SK-N-SH (cell line): ENCODE results near the gene TMEM167A. TPM values are rescaled to one million over a fixed set of nuclear protein-coding genes. Genes with fewer than 3 reads are reported as not detected.

Experiments used
- CHD2 ChIP-seq: fragments of 150-350 bp; IDR thresholded peaks from 2 replicates; pipeline ENCODE4 v1.6.1; 2018; ENCODE audit warnings: low read length; ENCODE audit not compliant: partially characterized antibody
- EZH2phosphoT487 ChIP-seq: fragments of 200-600 bp; sonication (generic); IDR thresholded peaks from 2 replicates; pipeline ENCODE4 v1.6.1; 2017; ENCODE audit warnings: low read depth, mixed run types, mild to moderate bottlenecking, antibody characterized with exemption, moderate library complexity, borderline replicate concordance
- FOSL2 ChIP-seq: IDR thresholded peaks from 2 replicates; pipeline ENCODE4 v1.4.0; 2012; ENCODE audit warnings: low read depth, mild to moderate bottlenecking, moderate library complexity, borderline replicate concordance
- FOXJ3 ChIP-seq: sonication (generic); formaldehyde crosslinking; IDR thresholded peaks from 2 replicates; pipeline ENCODE4 v1.5.1; 2020; ENCODE audit warnings: mild to moderate bottlenecking, missing genetic modification reagents
- FOXM1 ChIP-seq: IDR thresholded peaks from 2 replicates; pipeline ENCODE4 v1.4.0; 2012; ENCODE audit warnings: low read depth, mild to moderate bottlenecking
- JUND ChIP-seq: IDR thresholded peaks from 2 replicates; pipeline ENCODE4 v1.4.0; 2012
- MXI1 ChIP-seq: IDR thresholded peaks from 2 replicates; pipeline ENCODE4 v1.6.1; 2012; ENCODE audit warnings: mild to moderate bottlenecking, low read depth, low read length, improper control_type of control experiment
- NFIC ChIP-seq: IDR thresholded peaks from 2 replicates; pipeline ENCODE4 v1.4.0; 2012; ENCODE audit warnings: borderline replicate concordance
- NRF1 ChIP-seq: IDR thresholded peaks from 2 replicates; pipeline ENCODE4 v1.6.1; 2012; ENCODE audit warnings: low read depth, mild to moderate bottlenecking, low read length
- RXRA ChIP-seq: IDR thresholded peaks from 2 replicates; pipeline ENCODE4 v1.4.0; 2012; ENCODE audit warnings: low read depth, mild to moderate bottlenecking, borderline replicate concordance
- TCF12 ChIP-seq: IDR thresholded peaks from 2 replicates; pipeline ENCODE4 v1.4.0; 2012
- TEAD4 ChIP-seq: IDR thresholded peaks from 2 replicates; pipeline ENCODE4 v1.4.0; 2012; ENCODE audit warnings: mild to moderate bottlenecking, borderline replicate concordance; ENCODE audit not compliant: insufficient read depth
- USF1 ChIP-seq: IDR thresholded peaks from 2 replicates; pipeline ENCODE4 v1.4.0; 2012; ENCODE audit warnings: low read depth, borderline replicate concordance
- USF2 ChIP-seq: fragments of 150-350 bp; IDR thresholded peaks from 2 replicates; pipeline ENCODE4 v1.6.1; 2017; ENCODE audit warnings: antibody characterized with exemption, low read length, low read depth, borderline replicate concordance
- polyA plus RNA-seq, 3 experiments: library from polyadenylated mRNA; depleted of rRNA; stranded (reverse); fragments of >200 nt; gene quantifications; 2 replicates each; pipeline ENCODE4 v1.2.3, GENCODE V29; 2012
- TF ChIP-seq, protein P1 (sequence below): IDR thresholded peaks from 2 replicates; pipeline ENCODE4; 2012
- TF ChIP-seq, protein P2 (sequence below): IDR thresholded peaks from 2 replicates; pipeline ENCODE4 v1.6.1; 2012; ENCODE audit warnings: mild to moderate bottlenecking, low read depth, low read length, moderate library complexity

The TMEM167A gene
- polyA plus RNA-seq, 1 of the 3 experiments (the other 2 are of a cell fraction): 23.7 TPM

DNA sequence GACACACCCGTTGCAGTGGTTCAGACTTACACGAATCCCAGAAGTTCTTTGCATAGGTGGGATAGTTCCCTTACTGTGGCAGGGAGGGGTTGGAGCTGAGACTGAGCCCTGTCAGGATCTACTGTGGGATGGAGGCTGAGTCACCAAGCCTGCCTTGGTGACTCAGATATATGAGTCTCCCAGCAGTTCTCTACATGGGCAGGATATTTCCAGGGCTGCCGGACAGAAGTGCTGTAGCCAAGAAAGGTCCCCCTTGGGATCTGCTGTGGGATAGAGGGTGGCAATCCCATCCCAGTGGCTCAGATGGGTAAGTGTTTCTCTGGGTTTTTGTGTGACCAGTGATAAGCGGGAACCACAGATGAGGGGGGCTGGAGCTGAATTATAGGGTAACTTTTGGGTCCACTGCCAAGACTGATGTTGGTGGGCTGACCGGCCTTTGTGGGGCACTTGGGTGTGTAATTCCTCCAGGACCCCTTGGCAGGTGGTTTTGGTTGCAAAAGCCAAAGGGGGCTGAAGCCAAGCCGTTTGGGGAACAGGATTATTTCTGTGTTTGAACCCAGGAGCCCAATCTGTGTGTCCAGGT is 18.9 kb upstream of the TMEM167A start (continued):
- TF ChIP-seq, protein P1, sequence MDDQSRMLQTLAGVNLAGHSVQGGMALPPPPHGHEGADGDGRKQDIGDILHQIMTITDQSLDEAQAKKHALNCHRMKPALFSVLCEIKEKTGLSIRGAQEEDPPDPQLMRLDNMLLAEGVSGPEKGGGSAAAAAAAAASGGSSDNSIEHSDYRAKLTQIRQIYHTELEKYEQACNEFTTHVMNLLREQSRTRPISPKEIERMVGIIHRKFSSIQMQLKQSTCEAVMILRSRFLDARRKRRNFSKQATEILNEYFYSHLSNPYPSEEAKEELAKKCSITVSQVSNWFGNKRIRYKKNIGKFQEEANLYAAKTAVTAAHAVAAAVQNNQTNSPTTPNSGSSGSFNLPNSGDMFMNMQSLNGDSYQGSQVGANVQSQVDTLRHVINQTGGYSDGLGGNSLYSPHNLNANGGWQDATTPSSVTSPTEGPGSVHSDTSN: peak; percentile 86
- TF ChIP-seq, protein P2, sequence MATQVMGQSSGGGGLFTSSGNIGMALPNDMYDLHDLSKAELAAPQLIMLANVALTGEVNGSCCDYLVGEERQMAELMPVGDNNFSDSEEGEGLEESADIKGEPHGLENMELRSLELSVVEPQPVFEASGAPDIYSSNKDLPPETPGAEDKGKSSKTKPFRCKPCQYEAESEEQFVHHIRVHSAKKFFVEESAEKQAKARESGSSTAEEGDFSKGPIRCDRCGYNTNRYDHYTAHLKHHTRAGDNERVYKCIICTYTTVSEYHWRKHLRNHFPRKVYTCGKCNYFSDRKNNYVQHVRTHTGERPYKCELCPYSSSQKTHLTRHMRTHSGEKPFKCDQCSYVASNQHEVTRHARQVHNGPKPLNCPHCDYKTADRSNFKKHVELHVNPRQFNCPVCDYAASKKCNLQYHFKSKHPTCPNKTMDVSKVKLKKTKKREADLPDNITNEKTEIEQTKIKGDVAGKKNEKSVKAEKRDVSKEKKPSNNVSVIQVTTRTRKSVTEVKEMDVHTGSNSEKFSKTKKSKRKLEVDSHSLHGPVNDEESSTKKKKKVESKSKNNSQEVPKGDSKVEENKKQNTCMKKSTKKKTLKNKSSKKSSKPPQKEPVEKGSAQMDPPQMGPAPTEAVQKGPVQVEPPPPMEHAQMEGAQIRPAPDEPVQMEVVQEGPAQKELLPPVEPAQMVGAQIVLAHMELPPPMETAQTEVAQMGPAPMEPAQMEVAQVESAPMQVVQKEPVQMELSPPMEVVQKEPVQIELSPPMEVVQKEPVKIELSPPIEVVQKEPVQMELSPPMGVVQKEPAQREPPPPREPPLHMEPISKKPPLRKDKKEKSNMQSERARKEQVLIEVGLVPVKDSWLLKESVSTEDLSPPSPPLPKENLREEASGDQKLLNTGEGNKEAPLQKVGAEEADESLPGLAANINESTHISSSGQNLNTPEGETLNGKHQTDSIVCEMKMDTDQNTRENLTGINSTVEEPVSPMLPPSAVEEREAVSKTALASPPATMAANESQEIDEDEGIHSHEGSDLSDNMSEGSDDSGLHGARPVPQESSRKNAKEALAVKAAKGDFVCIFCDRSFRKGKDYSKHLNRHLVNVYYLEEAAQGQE: peak; percentile 67; the same call in 1 of the 2 replicates
- TF ChIP-seq NFIC (peak; percentile 18; the same call in 1 of the 2 replicates), MXI1 (no peak), USF1 (no peak), RXRA (no peak), FOSL2 (peak; percentile 98), TEAD4 (no peak), NRF1 (no peak), TCF12 (no peak; the same call in 1 of the 2 replicates), FOXM1 (no peak), USF2 (no peak), FOXJ3 (CRISPR knock-in tag) (no peak), CHD2 (no peak), EZH2phosphoT487 (no peak), JUND (peak; percentile 83)
